Cardiac fibroblast (primary cell): ENCODE results near the gene ZNF558.
"Not testable (repeated sequence)": the region's sequence is repeated elsewhere in the genome, so short reads cannot be mapped to it uniquely, and the experiment has no call there.

Source experiments
- DNase-seq, 2 donors: peaks; one replicate each; pipeline versions ENCODE4 v3.0.0 to v3.0.0-alpha.2; 2010; ENCODE audit warnings: low read depth in 2 of 2
- H3K4me3 ChIP-seq, 2 donors: replicated peaks in 1 of 2; 1 replicate in 1 of 2; 2 replicates in 1 of 2; pipeline ENCODE4 v1.5.1; 2011; ENCODE audit warnings: low read depth in 2 of 2, low read length in 2 of 2, mild to moderate bottlenecking in 2 of 2, moderate library complexity in 1 of 2
- CTCF ChIP-seq: IDR thresholded peaks from one replicate; pipeline ENCODE4 v1.5.1; 2011; ENCODE audit warnings: low read depth, mild to moderate bottlenecking, low read length, inconsistent platforms

ZNF558 gene

GRCh38 chr19:8811315-8812172 is 20.6 kb downstream of the ZNF558 start:
- DNase-seq, result peak; percentile 6 to 30
- TF ChIP-seq CTCF, result no peak

GRCh38 chr19:8806661-8807060 is 25.4 kb downstream of the ZNF558 start:
- no peak overlapping the region for H3K4me3 ChIP-seq
- no peak for TF ChIP-seq CTCF
- DNase-seq, result peak in 1 of 2 donors; percentile 4

More at GRCh38 chr19:8811315-8812172, 20.6 kb downstream of the ZNF558 start:
- no peak overlapping the region for H3K4me3 ChIP-seq

- no peak overlapping the region for H3K4me3 ChIP-seq
- no peak for DNase-seq
- no peak for TF ChIP-seq CTCF
Measured at GRCh38 chr19:8794823-8795222, 37.3 kb downstream of the ZNF558 start.

- not testable (repeated sequence) for H3K4me3 ChIP-seq, DNase-seq
Measured at GRCh38 chr19:8773587-8773986, 58.5 kb downstream of the ZNF558 start.

GRCh38 chr19:8769265-8769664 is 62.8 kb downstream of the ZNF558 start:
- not testable (repeated sequence) for DNase-seq, H3K4me3 ChIP-seq

- not testable (repeated sequence) for H3K4me3 ChIP-seq, DNase-seq
Measured at GRCh38 chr19:8767257-8767656, 64.8 kb downstream of the ZNF558 start.
